Measurements from ENCODE around the gene QDPR. TPM values are rescaled to one million over a fixed set of nuclear protein-coding genes. Genes with fewer than 3 reads are reported as not detected.
A peak's percentile ranks its signal among the peaks of the same experiment; 100 is the strongest.

QDPR gene
- total RNA-seq, 2 donors from 2014 or later, result 7.3 to 13.8 TPM

DNA sequence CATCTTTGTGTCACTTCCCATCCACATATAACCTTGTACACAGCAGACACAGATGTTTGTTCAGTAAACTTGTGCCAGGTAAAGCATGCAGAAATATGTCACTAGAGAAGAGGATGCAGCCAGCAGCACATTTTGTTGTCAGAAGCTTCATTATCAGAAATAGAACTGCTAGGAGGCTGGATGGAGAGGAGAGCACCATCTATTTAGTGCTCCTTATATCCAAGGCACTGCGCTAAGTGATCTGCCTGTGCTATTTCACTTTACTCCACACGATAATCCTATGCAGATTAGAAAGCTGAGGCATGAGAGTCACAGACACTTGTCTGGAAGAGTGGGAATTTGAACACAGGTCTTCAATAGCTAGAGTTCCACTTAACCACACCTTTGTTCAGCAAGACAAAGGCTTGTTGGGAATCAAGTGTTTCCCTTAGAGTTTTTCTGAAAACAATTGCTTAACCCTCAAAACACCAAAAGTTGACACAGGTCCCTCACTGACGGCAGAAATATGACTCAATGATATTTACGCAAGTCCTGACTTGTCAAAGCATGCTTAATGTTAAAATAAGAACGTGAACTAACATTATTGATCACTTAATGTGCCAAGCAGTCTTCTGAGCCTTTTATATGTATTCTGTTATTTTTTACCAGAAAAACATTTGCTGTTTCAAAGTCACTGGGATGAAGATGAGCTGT is 1.2 kb upstream of the QDPR start:
- WGBS, 2 donors, result 67% methylated on average over 5 of the region's 5 CpGs
- intact Hi-C loops (cut with DNase I), result no loop called here
- ATAC-seq, result no peak
- no peaks in the 10 kb centered on the region for H3K36me3 ChIP-seq (replicated peaks in 1 of 2; ENCODE audit: insufficient read depth in 1 of 2, low read depth in 2 of 2)
- peaks cover 18% of the 10 kb centered on the region for H3K4me1 ChIP-seq
- no peak overlapping the region for H3K27ac ChIP-seq
- DNase-seq, result no peak
- no peaks in the 10 kb centered on the region for H3K9me3 ChIP-seq
- H3K4me3 ChIP-seq, result no peak overlapping the region
- no peaks in the 10 kb centered on the region for H3K27me3 ChIP-seq
- TF ChIP-seq POLR2A (IDR thresholded peaks at IDR 0.05), result no peak
- TF ChIP-seq, protein P1, sequence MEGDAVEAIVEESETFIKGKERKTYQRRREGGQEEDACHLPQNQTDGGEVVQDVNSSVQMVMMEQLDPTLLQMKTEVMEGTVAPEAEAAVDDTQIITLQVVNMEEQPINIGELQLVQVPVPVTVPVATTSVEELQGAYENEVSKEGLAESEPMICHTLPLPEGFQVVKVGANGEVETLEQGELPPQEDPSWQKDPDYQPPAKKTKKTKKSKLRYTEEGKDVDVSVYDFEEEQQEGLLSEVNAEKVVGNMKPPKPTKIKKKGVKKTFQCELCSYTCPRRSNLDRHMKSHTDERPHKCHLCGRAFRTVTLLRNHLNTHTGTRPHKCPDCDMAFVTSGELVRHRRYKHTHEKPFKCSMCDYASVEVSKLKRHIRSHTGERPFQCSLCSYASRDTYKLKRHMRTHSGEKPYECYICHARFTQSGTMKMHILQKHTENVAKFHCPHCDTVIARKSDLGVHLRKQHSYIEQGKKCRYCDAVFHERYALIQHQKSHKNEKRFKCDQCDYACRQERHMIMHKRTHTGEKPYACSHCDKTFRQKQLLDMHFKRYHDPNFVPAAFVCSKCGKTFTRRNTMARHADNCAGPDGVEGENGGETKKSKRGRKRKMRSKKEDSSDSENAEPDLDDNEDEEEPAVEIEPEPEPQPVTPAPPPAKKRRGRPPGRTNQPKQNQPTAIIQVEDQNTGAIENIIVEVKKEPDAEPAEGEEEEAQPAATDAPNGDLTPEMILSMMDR (IDR thresholded peaks at IDR 0.05), result no peak

DNA sequence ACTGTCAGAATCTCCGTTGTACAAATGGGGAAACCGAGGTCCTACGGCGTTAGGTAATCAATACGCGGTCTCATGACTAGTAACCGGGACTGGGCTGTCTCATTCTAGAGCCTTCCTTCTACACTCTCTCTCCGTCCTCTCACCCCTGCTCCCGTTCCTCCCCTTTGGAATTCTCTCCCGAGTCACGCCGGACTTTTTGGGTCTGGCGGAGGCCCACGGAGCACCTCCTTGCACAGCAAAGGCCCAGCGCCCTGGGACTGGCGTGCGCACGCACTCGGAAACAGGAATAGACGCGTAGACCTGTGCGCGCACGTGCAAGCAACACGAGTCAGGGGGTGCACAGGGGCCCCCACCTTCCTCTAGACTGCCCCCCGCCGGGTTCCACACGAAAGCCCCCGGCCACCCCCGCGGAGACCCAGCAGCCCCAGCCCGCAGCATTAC is 361 bp downstream of the QDPR start:
- H3K4me3 ChIP-seq, result peak overlapping the region; percentile 30 to 89
- no peaks in the 10 kb centered on the region for H3K27me3 ChIP-seq
- TF ChIP-seq, protein P1 (IDR thresholded peaks at IDR 0.05), result no peak
- TF ChIP-seq POLR2A (IDR thresholded peaks at IDR 0.05), result no peak
- H3K27ac ChIP-seq, result peak overlapping the region in 3 of 4 donors; percentile 72 to 84 (median 79)
- no peaks in the 10 kb centered on the region for H3K36me3 ChIP-seq (replicated peaks in 1 of 2; ENCODE audit: insufficient read depth in 1 of 2, low read depth in 2 of 2)
- no peaks in the 10 kb centered on the region for H3K9me3 ChIP-seq
- WGBS, 2 donors, result 1 to 2% methylated on average over 14 to 31 of the region's 32 CpGs
- H3K4me1 ChIP-seq, result peaks cover 18% of the 10 kb centered on the region
- peak; percentile 55 to 75 (median 62) for DNase-seq
- intact Hi-C loops (cut with DNase I), result no loop called here
- ATAC-seq, result peak; percentile 74

DNA sequence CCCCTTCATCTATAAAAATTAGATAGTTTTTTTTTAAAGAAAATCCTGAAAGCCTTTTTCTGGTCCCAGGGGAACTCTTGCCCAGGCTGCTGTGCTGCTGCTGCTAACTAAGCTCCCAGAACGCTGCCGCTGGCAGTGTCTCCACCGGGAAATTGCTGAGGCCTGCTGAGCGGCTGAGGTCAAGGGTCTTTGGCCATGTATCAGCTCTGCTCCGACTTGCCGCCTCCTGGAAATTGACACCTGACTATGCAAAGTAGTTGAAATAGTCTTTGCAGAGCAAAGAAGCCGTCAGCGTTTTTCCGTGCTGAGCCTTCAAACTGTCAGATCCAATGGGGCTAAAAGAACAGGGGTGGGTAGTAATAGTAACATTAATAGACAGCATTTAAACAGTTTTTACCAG is 839 bp downstream of the QDPR start:
- peak overlapping the region; percentile 30 to 89 for H3K4me3 ChIP-seq
- no peaks in the 10 kb centered on the region for H3K27me3 ChIP-seq
- intact Hi-C loops (cut with DNase I), result no loop called here
- TF ChIP-seq, protein P1 (IDR thresholded peaks at IDR 0.05), result no peak
- TF ChIP-seq POLR2A (IDR thresholded peaks at IDR 0.05), result no peak
- H3K4me1 ChIP-seq, result peaks cover 18% of the 10 kb centered on the region
- no peaks in the 10 kb centered on the region for H3K9me3 ChIP-seq
- 8 to 12% methylated on average over 9 of the region's 9 CpGs for WGBS, 2 donors
- ATAC-seq (peak; percentile 16), DNase-seq (peak; percentile 35 to 60 (median 50))
- no peaks in the 10 kb centered on the region for H3K36me3 ChIP-seq (replicated peaks in 1 of 2; ENCODE audit: insufficient read depth in 1 of 2, low read depth in 2 of 2)
- H3K27ac ChIP-seq, result peak overlapping the region in 3 of 4 donors; percentile 72 to 84 (median 79)

DNA sequence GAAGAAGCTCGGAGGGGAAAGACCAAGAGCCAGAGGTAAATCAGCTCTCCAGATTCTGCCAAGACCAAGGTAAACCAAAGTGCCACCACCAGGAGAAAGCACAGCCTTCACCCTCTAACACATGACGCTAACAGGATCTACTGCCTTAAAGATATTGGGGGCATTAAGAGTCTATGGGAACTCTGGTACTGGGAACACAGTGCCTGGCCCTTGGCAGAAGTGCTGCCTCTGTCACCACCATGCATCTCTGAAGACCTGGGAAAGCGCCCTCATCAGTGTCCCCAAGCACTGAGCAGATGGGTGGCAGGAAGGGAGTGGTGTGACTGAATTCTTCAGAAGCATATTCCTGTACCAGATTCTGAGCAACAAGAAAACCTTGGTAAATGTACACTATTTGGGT is 1.3 kb downstream of the QDPR start:
- H3K9me3 ChIP-seq, result no peaks in the 10 kb centered on the region
- WGBS, 2 donors, result 83 to 89% methylated on average over 3 of the region's 3 CpGs
- H3K27ac ChIP-seq, result peak overlapping the region in 3 of 4 donors; percentile 72 to 84 (median 79)
- peaks cover 18% of the 10 kb centered on the region for H3K4me1 ChIP-seq
- H3K27me3 ChIP-seq, result no peaks in the 10 kb centered on the region
- no peak for ATAC-seq
- TF ChIP-seq, protein P1 (IDR thresholded peaks at IDR 0.05), result no peak
- no peak for TF ChIP-seq POLR2A (IDR thresholded peaks at IDR 0.05)
- no peak for DNase-seq
- intact Hi-C loops (cut with DNase I), result no loop called here
- no peak overlapping the region for H3K4me3 ChIP-seq
- H3K36me3 ChIP-seq (replicated peaks in 1 of 2; ENCODE audit: insufficient read depth in 1 of 2, low read depth in 2 of 2), result no peaks in the 10 kb centered on the region

DNA sequence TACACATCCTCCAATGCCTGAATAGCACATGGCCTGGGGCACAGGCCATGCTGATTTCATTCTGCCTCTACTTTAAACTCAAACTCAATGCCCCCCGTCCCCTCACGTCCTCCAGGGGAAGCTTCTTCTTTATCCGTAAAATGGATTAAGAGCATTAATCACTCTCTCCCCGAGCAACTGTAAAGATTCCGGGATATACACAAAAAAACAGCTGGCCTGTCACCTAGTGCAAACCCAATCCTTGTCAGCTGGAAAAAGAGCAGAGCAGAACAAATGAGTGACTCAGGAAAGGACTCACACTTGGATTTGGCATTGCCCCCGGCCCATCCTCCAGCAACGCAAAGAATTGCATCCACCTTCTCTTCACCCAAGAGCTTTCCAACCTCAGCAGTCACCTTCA is 7.8 kb downstream of the QDPR start:
- H3K9me3 ChIP-seq, result no peaks in the 10 kb centered on the region
- WGBS, 2 donors, result 81 to 92% methylated on average over 7 of the region's 7 CpGs
- peaks cover 0 to 5% of the 10 kb centered on the region in 2 donors for H3K36me3 ChIP-seq (replicated peaks in 1 of 2; ENCODE audit: insufficient read depth in 1 of 2, low read depth in 2 of 2)

More for the DNA sequence above, 7.8 kb downstream of the QDPR start:
- ATAC-seq (no peak), DNase-seq (no peak)
- no peak for TF ChIP-seq POLR2A (IDR thresholded peaks at IDR 0.05)
- TF ChIP-seq, protein P1 (IDR thresholded peaks at IDR 0.05), result no peak
- Histone ChIP-seq H3K4me1 (no peaks in the 10 kb centered on the region), H3K4me3 (no peak overlapping the region), H3K27me3 (no peaks in the 10 kb centered on the region), H3K27ac (no peak overlapping the region)
- intact Hi-C loops (cut with DNase I), result no loop called here
